GM23338 (cell line): ENCODE results near the gene RASA3. TPM values are rescaled to one million over a fixed set of nuclear protein-coding genes. Genes with fewer than 3 reads are reported as not detected.

Experiments used
- ATAC-seq: fragments of 200-7000 bp; cut with Tn5 transposase; 3 replicates; pipeline ENCODE4 v1.9.1; 2020
- DNase-seq: peaks from one replicate; pipeline ENCODE4 v3.0.0-alpha.2; 2015; ENCODE audit warnings: low spot score
- H2AFZ ChIP-seq: fragments of 200-600 bp; sonication (generic); 2 replicates; pipeline ENCODE4 v1.8.0; 2016; ENCODE audit warnings: antibody characterized with exemption, mild to moderate bottlenecking, moderate library complexity
- H3F3A ChIP-seq: fragments of 200-600 bp; sonication (generic); replicated peaks from 2 replicates; pipeline ENCODE4 v1.8.0; 2017; ENCODE audit warnings: antibody characterized with exemption, mixed run types, low read depth
- H3K27ac ChIP-seq: fragments of 200-600 bp; sonication (generic); 2 replicates; pipeline ENCODE4 v1.6.1; 2016; ENCODE audit warnings: low read depth
- H3K27me3 ChIP-seq: fragments of 200-600 bp; sonication (generic); 2 replicates; pipeline ENCODE4 v1.8.0; 2016; ENCODE audit warnings: mild to moderate bottlenecking, mixed run types, moderate library complexity; ENCODE audit not compliant: insufficient read depth
- H3K36me3 ChIP-seq: fragments of 200-600 bp; sonication (generic); 2 replicates; pipeline ENCODE4 v1.8.0; 2016; ENCODE audit warnings: mild to moderate bottlenecking; ENCODE audit not compliant: insufficient read depth
- H3K4me1 ChIP-seq: fragments of 200-600 bp; sonication (generic); 2 replicates; pipeline ENCODE4 v1.8.0; 2016; ENCODE audit warnings: mild to moderate bottlenecking, moderate library complexity; ENCODE audit not compliant: insufficient read depth
- H3K4me2 ChIP-seq: fragments of 200-600 bp; sonication (generic); 2 replicates; pipeline ENCODE4 v1.7.1; 2017; ENCODE audit warnings: mixed run types
- H3K4me3 ChIP-seq: fragments of 200-600 bp; sonication (generic); 2 replicates; pipeline ENCODE4 v1.6.1; 2016; ENCODE audit warnings: mixed run types
- H3K79me2 ChIP-seq: fragments of 200-600 bp; sonication (generic); replicated peaks from 2 replicates; pipeline ENCODE4 v1.8.0; 2017; ENCODE audit warnings: mild to moderate bottlenecking; ENCODE audit not compliant: insufficient read depth
- H3K9me2 ChIP-seq: fragments of 200-600 bp; sonication (generic); 2 replicates; pipeline ENCODE4 v1.8.0; 2017; ENCODE audit not compliant: insufficient read depth
- H4K20me1 ChIP-seq: fragments of 200-600 bp; sonication (generic); replicated peaks from 2 replicates; pipeline ENCODE4 v1.8.0; 2017; ENCODE audit warnings: mild to moderate bottlenecking; ENCODE audit not compliant: insufficient read depth
- H3K27ac Mint-ChIP-seq: 2 replicates; pipeline ENCODE4 v1.8.0; 2020; ENCODE audit warnings: inconsistent platforms, mild to moderate bottlenecking, moderate library complexity, mixed read lengths
- H3K27me3 Mint-ChIP-seq: 3 replicates; pipeline ENCODE4 v1.8.0; 2022; ENCODE audit warnings: low read depth, mild to moderate bottlenecking, moderate library complexity, mixed read lengths, inconsistent platforms; ENCODE audit not compliant: insufficient read depth, poor library complexity
- H3K36me3 Mint-ChIP-seq: 3 replicates; pipeline ENCODE4 v1.8.0; 2021; ENCODE audit warnings: low read depth, mild to moderate bottlenecking, inconsistent platforms, moderate library complexity, mixed read lengths
- H3K4me1 Mint-ChIP-seq: 3 replicates; pipeline ENCODE4 v1.8.0; 2020; ENCODE audit warnings: mild to moderate bottlenecking, inconsistent platforms, mixed read lengths
- H3K4me3 Mint-ChIP-seq: 3 replicates; pipeline ENCODE4 v1.8.0; 2021; ENCODE audit warnings: moderate library complexity, mild to moderate bottlenecking, inconsistent platforms, mixed read lengths
- H3K9me3 Mint-ChIP-seq: 3 replicates; pipeline ENCODE4 v1.8.0; 2020; ENCODE audit warnings: moderate library complexity, mild to moderate bottlenecking, inconsistent platforms, mixed read lengths
- CREB1 ChIP-seq: fragments of 250-450 bp; sonication (Bioruptor Pico); IDR thresholded peaks from 2 replicates; pipeline ENCODE4 v1.5.0; 2020; ENCODE audit warnings: low read depth, mild to moderate bottlenecking, moderate library complexity
- EZH2 ChIP-seq: fragments of 200-600 bp; sonication (generic); IDR thresholded peaks from one replicate; pipeline ENCODE4 v1.8.0; 2017; ENCODE audit warnings: antibody characterized with exemption, mild to moderate bottlenecking, low read depth; ENCODE audit not compliant: unreplicated experiment
- EZH2phosphoT487 ChIP-seq: fragments of 200-600 bp; sonication (generic); IDR thresholded peaks from one replicate; pipeline ENCODE4 v1.8.1; 2018; ENCODE audit warnings: antibody characterized with exemption; ENCODE audit not compliant: unreplicated experiment
- JUNB ChIP-seq: IDR thresholded peaks from one replicate; pipeline ENCODE4 v1.6.1; 2016; ENCODE audit warnings: antibody characterized with exemption; ENCODE audit not compliant: unreplicated experiment
- NANOG ChIP-seq: IDR thresholded peaks from 2 replicates; pipeline ENCODE4 v1.6.1; 2016; ENCODE audit warnings: antibody characterized with exemption, borderline replicate concordance
- POLR2AphosphoS5 ChIP-seq: IDR thresholded peaks from 2 replicates; pipeline ENCODE4 v1.6.1; 2016; ENCODE audit warnings: antibody characterized with exemption, low read depth
- STAT1 ChIP-seq: IDR thresholded peaks from one replicate; pipeline ENCODE4 v1.6.1; 2016; ENCODE audit warnings: antibody characterized with exemption; ENCODE audit not compliant: unreplicated experiment
- ZNF114 ChIP-seq: fragments of 250-450 bp; sonication (Bioruptor Pico); IDR thresholded peaks from 2 replicates; pipeline ENCODE4 v1.5.0; 2020; ENCODE audit warnings: mild to moderate bottlenecking, moderate library complexity
- ZNF331 ChIP-seq: fragments of 250-450 bp; sonication (Bioruptor Pico); IDR thresholded peaks from 2 replicates; pipeline ENCODE4 v1.5.0; 2020; ENCODE audit warnings: low read depth, mild to moderate bottlenecking, moderate library complexity
- polyA plus RNA-seq: library from polyadenylated mRNA; unstranded; fragments of >200 nt; fragmentation: Nextera tagmentation; extraction: Ambion mirVana; gene quantifications from 2 replicates; pipeline ENCODE4 v1.2.1, GENCODE V29; 2016
- total RNA-seq: library from RNA; depleted of rRNA; stranded (reverse); fragments of >200 nt; shearing (Covaris generic); gene quantifications from 2 replicates; pipeline ENCODE4 v1.2.3, GENCODE V29; 2014
- TF ChIP-seq, protein P1 (sequence below): IDR thresholded peaks from one replicate; pipeline ENCODE4 v1.6.1; 2018; ENCODE audit warnings: antibody characterized with exemption; ENCODE audit not compliant: unreplicated experiment
- TF ChIP-seq, protein P2 (sequence below), 2 experiments: fragments of 200-600 bp in 1 of 2; sonication (generic) in 1 of 2; conservative IDR thresholded peaks; 2 replicates each; pipeline versions ENCODE4 v1.5.1 to v1.6.1; 2016 to 2017; ENCODE audit warnings: antibody characterized with exemption in 2 of 2, low read depth in 2 of 2, mild to moderate bottlenecking in 2 of 2, moderate library complexity in 1 of 2
- TF ChIP-seq, protein P3 (sequence below): IDR thresholded peaks from 2 replicates; pipeline ENCODE4 v1.6.1; 2016; ENCODE audit warnings: antibody characterized with exemption

Gene RASA3
- total and polyA plus RNA-seq, 2 experiments from 2014 or later, result 11.2 to 20.7 TPM

DNA sequence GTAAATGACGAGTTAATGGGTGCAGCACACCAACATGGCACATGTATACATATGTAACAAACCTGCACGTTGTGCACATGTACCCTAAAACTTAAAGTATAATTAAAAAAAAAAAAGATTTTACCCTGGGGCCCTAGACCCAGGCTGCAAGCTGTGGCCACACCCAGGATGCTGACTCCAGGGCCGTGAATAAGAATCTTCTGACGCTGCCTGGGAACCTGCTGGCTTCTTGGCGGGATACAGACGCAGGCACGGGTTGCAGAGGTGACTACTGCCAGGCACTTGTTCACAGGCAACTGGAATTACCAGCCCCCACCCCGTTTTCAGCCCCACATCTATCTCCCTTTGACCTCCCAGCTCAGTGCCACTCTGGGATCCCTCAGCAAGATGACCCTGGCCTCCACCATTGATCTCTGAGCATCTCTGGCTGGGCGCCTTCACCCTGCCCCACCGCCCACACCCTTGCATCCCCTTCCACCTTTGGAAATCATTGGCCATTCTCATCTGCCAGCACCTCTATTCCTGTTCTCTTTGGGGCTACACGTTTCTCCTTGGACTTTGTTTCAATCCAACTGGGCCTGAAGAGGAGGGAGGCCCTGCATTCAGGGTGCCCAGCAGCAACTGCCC lies 25.6 kb upstream of the RASA3 start (continued):
- TF ChIP-seq, protein P1, sequence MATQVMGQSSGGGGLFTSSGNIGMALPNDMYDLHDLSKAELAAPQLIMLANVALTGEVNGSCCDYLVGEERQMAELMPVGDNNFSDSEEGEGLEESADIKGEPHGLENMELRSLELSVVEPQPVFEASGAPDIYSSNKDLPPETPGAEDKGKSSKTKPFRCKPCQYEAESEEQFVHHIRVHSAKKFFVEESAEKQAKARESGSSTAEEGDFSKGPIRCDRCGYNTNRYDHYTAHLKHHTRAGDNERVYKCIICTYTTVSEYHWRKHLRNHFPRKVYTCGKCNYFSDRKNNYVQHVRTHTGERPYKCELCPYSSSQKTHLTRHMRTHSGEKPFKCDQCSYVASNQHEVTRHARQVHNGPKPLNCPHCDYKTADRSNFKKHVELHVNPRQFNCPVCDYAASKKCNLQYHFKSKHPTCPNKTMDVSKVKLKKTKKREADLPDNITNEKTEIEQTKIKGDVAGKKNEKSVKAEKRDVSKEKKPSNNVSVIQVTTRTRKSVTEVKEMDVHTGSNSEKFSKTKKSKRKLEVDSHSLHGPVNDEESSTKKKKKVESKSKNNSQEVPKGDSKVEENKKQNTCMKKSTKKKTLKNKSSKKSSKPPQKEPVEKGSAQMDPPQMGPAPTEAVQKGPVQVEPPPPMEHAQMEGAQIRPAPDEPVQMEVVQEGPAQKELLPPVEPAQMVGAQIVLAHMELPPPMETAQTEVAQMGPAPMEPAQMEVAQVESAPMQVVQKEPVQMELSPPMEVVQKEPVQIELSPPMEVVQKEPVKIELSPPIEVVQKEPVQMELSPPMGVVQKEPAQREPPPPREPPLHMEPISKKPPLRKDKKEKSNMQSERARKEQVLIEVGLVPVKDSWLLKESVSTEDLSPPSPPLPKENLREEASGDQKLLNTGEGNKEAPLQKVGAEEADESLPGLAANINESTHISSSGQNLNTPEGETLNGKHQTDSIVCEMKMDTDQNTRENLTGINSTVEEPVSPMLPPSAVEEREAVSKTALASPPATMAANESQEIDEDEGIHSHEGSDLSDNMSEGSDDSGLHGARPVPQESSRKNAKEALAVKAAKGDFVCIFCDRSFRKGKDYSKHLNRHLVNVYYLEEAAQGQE, result no peak
- TF ChIP-seq NANOG (no peak), CREB1 (CRISPR knock-in tag) (no peak), JUNB (no peak)

DNA sequence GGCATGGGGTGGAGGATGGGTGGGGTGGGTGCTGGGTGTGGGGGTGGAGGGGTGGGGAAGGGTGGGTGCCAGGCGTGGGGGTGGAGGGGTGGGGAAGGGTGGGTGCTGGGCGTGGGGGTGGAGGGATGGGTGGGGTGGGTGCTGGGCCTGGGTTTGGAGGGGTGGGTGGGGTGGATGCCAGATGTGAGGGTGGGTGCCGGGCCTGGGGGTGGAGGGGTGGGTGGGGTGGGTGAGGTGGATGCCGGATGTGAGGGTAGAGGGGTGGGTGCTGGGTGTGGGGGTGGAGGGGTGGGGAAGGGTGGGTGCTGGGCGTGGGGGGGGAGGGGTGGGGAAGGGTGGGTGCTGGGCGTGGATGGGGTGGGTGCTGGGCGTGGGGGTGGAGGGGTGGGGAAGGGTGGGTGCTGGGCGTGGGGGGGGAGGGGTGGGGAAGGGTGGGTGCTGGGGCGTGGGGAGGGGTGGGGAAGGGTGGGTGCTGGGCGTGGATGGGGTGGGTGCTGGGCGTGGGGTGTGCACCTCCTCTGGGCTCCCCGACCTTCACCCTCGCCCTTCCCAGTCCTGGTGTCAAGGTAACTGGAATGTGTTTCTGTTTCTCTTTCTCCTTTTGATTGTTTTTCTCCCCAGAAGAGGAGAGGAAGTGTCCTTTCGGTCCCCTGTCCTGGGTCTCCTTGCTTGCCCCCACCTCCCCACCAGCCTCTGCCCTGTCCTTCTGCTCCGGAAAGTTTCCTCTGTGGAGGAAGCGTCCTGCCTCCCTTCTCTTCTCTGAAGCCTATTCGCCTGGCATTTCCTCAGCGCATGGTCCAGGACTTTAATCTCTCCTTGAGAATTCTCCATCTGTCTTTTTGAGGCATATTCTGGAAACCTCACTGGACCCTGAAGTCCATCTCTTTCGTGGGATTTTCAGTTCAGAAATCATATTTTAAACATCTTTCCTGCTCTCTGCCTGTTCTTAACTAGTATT lies 23.8 kb upstream of the RASA3 start:
- no peaks in the 10 kb centered on the region; the same call in 2 of the 3 replicates for H3K36me3 Mint-ChIP-seq
- Histone ChIP-seq H3K27me3 (no peaks in the 10 kb centered on the region), H3K4me2 (no peak overlapping the region), H3K4me1 (no peaks in the 10 kb centered on the region), H3F3A (no peaks in the 10 kb centered on the region; the same call in 1 of the 2 replicates), H4K20me1 (no peaks in the 10 kb centered on the region), H3K4me3 (no peak overlapping the region), H3K36me3 (no peaks in the 10 kb centered on the region), H3K27ac (no peak overlapping the region; the same call in 1 of the 2 replicates), H3K79me2 (no peaks in the 10 kb centered on the region), H2AFZ (0 out of 2 replicates have a peak overlapping the region, but pooled peaks have one; percentile 43), H3K9me2 (peaks cover 7% of the 10 kb centered on the region; the same call in 1 of the 2 replicates)
- H3K4me3 Mint-ChIP-seq, result no peak overlapping the region
- no peak overlapping the region for H3K27ac Mint-ChIP-seq
- peaks cover 6% of the 10 kb centered on the region for H3K27me3 Mint-ChIP-seq
- DNase-seq, result no peak
- no peak for ATAC-seq
- peaks cover 5% of the 10 kb centered on the region; the same call in 1 of the 3 replicates for H3K9me3 Mint-ChIP-seq
- peaks cover 6% of the 10 kb centered on the region; the same call in 2 of the 3 replicates for H3K4me1 Mint-ChIP-seq
- TF ChIP-seq POLR2AphosphoS5 (no peak), STAT1 (no peak), ZNF331 (no peak), CREB1 (CRISPR knock-in tag) (no peak), EZH2phosphoT487 (no peak), EZH2 (no peak), ZNF114 (no peak)
- TF ChIP-seq, protein P2, sequence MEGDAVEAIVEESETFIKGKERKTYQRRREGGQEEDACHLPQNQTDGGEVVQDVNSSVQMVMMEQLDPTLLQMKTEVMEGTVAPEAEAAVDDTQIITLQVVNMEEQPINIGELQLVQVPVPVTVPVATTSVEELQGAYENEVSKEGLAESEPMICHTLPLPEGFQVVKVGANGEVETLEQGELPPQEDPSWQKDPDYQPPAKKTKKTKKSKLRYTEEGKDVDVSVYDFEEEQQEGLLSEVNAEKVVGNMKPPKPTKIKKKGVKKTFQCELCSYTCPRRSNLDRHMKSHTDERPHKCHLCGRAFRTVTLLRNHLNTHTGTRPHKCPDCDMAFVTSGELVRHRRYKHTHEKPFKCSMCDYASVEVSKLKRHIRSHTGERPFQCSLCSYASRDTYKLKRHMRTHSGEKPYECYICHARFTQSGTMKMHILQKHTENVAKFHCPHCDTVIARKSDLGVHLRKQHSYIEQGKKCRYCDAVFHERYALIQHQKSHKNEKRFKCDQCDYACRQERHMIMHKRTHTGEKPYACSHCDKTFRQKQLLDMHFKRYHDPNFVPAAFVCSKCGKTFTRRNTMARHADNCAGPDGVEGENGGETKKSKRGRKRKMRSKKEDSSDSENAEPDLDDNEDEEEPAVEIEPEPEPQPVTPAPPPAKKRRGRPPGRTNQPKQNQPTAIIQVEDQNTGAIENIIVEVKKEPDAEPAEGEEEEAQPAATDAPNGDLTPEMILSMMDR (conservative IDR thresholded peaks at IDR 0.05; ENCODE audit: low read depth in 2 of 2), result no peak
- TF ChIP-seq, protein P3, sequence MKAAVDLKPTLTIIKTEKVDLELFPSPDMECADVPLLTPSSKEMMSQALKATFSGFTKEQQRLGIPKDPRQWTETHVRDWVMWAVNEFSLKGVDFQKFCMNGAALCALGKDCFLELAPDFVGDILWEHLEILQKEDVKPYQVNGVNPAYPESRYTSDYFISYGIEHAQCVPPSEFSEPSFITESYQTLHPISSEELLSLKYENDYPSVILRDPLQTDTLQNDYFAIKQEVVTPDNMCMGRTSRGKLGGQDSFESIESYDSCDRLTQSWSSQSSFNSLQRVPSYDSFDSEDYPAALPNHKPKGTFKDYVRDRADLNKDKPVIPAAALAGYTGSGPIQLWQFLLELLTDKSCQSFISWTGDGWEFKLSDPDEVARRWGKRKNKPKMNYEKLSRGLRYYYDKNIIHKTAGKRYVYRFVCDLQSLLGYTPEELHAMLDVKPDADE, result no peak
- TF ChIP-seq, protein P1, result no peak
